SK-N-SH treated with all-trans-retinoic acid at 6 μM for 48 hours (cell line): ENCODE results near the gene HMGB2.

Experiments used
- ATAC-seq: fragments of 200-7000 bp; cut with Tn5 transposase; 3 replicates; pipeline ENCODE4 v1.9.1; 2020; ENCODE audit warnings: mild to moderate bottlenecking, moderate library complexity
- ARNTL ChIP-seq: fragments of 450-650 bp; formaldehyde crosslinking; IDR thresholded peaks from 2 replicates; pipeline ENCODE4 v1.5.0; 2020; ENCODE audit warnings: low read depth, mild to moderate bottlenecking, moderate library complexity, borderline replicate concordance
- BACH2 ChIP-seq: fragments of 250-450 bp; sonication (Bioruptor Pico); IDR thresholded peaks from 2 replicates; pipeline ENCODE4 v1.9.0; 2021; ENCODE audit warnings: mild to moderate bottlenecking, borderline replicate concordance
- CSDC2 ChIP-seq: fragments of 250-450 bp; sonication (Bioruptor Pico); IDR thresholded peaks from 2 replicates; pipeline ENCODE4 v1.5.0; 2020; ENCODE audit warnings: mild to moderate bottlenecking, moderate library complexity
- ESRRG ChIP-seq: fragments of 250-450 bp; sonication (Bioruptor Pico); IDR thresholded peaks from 2 replicates; pipeline ENCODE4 v1.6.1; 2021; ENCODE audit warnings: mild to moderate bottlenecking
- GLIS3 ChIP-seq: fragments of 250-450 bp; sonication (Bioruptor Pico); IDR thresholded peaks from 2 replicates; pipeline ENCODE4 v1.5.0; 2020; ENCODE audit warnings: mild to moderate bottlenecking, moderate library complexity
- ISL1 ChIP-seq: fragments of 250-450 bp; sonication (Bioruptor Pico); IDR thresholded peaks from 2 replicates; pipeline ENCODE4 v2.1.2; 2022; ENCODE audit warnings: mild to moderate bottlenecking, moderate library complexity
- OSR1 ChIP-seq: fragments of 250-450 bp; sonication (Bioruptor Pico); IDR thresholded peaks from 2 replicates; pipeline ENCODE4 v1.8.0; 2022; ENCODE audit warnings: moderate library complexity, mild to moderate bottlenecking, inconsistent platforms
- PPARA ChIP-seq: fragments of 250-450 bp; sonication (Bioruptor Pico); IDR thresholded peaks from 2 replicates; pipeline ENCODE4 v1.5.0; 2020; ENCODE audit warnings: mild to moderate bottlenecking, borderline replicate concordance
- RARB ChIP-seq: fragments of 250-450 bp; sonication (Bioruptor Pico); IDR thresholded peaks from 2 replicates; pipeline ENCODE4 v1.8.0; 2021; ENCODE audit warnings: mild to moderate bottlenecking, moderate library complexity
- SNAI2 ChIP-seq: fragments of 250-450 bp; sonication (Bioruptor Pico); IDR thresholded peaks from 2 replicates; pipeline ENCODE4 v1.5.0; 2020; ENCODE audit warnings: mild to moderate bottlenecking, moderate library complexity
- TCF4 ChIP-seq: fragments of 250-450 bp; sonication (Bioruptor Pico); IDR thresholded peaks from 2 replicates; pipeline ENCODE4 v1.8.0; 2021; ENCODE audit warnings: mild to moderate bottlenecking, moderate library complexity, borderline replicate concordance
- TOX ChIP-seq: fragments of 250-450 bp; sonication (Bioruptor Pico); IDR thresholded peaks from 2 replicates; pipeline ENCODE4 v1.8.0; 2021; ENCODE audit warnings: mild to moderate bottlenecking, moderate library complexity, borderline replicate concordance
- ZC3H10 ChIP-seq: fragments of 250-450 bp; sonication (Bioruptor Pico); IDR thresholded peaks from 2 replicates; pipeline ENCODE4 v1.5.1; 2021; ENCODE audit warnings: mild to moderate bottlenecking, moderate library complexity
- ZFP3 ChIP-seq: fragments of 250-450 bp; sonication (Bioruptor Pico); IDR thresholded peaks from 2 replicates; pipeline ENCODE4 v1.5.0; 2020; ENCODE audit warnings: mild to moderate bottlenecking, moderate library complexity
- ZFP30 ChIP-seq: fragments of 450-650 bp; formaldehyde crosslinking; IDR thresholded peaks from 2 replicates; pipeline ENCODE4 v1.5.0; 2022; ENCODE audit warnings: mild to moderate bottlenecking, moderate library complexity
- ZNF565 ChIP-seq: fragments of 450-650 bp; formaldehyde crosslinking; conservative IDR thresholded peaks from 2 replicates; pipeline ENCODE4 v1.5.0; 2020; ENCODE audit warnings: low read depth, mild to moderate bottlenecking, moderate library complexity
- ZNF70 ChIP-seq: fragments of 450-650 bp; formaldehyde crosslinking; IDR thresholded peaks from 2 replicates; pipeline ENCODE4 v1.5.0; 2020; ENCODE audit warnings: mild to moderate bottlenecking, moderate library complexity
- ZNF8 ChIP-seq: fragments of 450-650 bp; formaldehyde crosslinking; IDR thresholded peaks from 2 replicates; pipeline ENCODE4 v1.5.0; 2020; ENCODE audit warnings: mild to moderate bottlenecking, moderate library complexity
- TF ChIP-seq, protein P1 (sequence below): fragments of 250-450 bp; sonication (Bioruptor Pico); IDR thresholded peaks from 2 replicates; pipeline ENCODE4 v1.5.1; 2020; ENCODE audit warnings: low read depth, mild to moderate bottlenecking, moderate library complexity
- TF ChIP-seq, protein P2 (sequence below): fragments of 250-450 bp; sonication (Bioruptor Pico); IDR thresholded peaks from 2 replicates; pipeline ENCODE4 v1.8.0; 2020; ENCODE audit warnings: mild to moderate bottlenecking, moderate library complexity, borderline replicate concordance
- TF ChIP-seq, protein P3 (sequence below): fragments of 250-450 bp; sonication (Bioruptor Pico); IDR thresholded peaks from 2 replicates; pipeline ENCODE4 v1.8.0; 2021; ENCODE audit warnings: low read depth, mild to moderate bottlenecking, moderate library complexity, borderline replicate concordance
- TF ChIP-seq, protein P4 (sequence below): fragments of 250-450 bp; sonication (Bioruptor Pico); IDR thresholded peaks from 2 replicates; pipeline ENCODE4 v1.5.1; 2021; ENCODE audit warnings: mild to moderate bottlenecking, moderate library complexity
- TF ChIP-seq, protein P5 (sequence below): fragments of 250-450 bp; sonication (Bioruptor Pico); IDR thresholded peaks from 2 replicates; pipeline ENCODE4 v1.5.0; 2020; ENCODE audit warnings: mild to moderate bottlenecking, moderate library complexity

The HMGB2 gene

DNA sequence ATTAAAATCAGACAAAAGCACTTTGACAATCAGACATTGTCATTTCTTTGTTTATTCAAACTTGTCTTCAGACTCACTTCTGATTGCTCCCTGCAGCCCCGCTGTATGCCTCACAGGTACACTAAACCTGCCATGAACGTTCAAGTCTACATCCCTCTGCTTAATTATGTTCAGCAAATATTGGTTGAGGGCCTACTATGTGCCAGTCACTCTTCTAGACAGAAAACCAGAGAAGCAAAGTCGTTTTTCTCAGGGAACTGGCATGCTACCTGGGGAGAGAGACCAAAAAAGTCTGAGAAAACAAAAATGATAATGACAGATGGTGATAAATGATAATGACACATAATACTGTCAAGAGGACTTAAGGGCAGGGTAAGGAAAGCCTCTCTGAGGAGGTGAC, 19.4 kb downstream of the HMGB2 start:
- no peak for ATAC-seq
- TF ChIP-seq PPARA (CRISPR knock-in tag) = no peak
- no peak for TF ChIP-seq BACH2 (CRISPR knock-in tag)
- no peak for TF ChIP-seq ZNF70
- TF ChIP-seq OSR1 (CRISPR knock-in tag) = no peak
- no peak for TF ChIP-seq ISL1 (CRISPR knock-in tag)
- no peak for TF ChIP-seq ZNF8 (CRISPR knock-in tag)
- TF ChIP-seq, protein P1, sequence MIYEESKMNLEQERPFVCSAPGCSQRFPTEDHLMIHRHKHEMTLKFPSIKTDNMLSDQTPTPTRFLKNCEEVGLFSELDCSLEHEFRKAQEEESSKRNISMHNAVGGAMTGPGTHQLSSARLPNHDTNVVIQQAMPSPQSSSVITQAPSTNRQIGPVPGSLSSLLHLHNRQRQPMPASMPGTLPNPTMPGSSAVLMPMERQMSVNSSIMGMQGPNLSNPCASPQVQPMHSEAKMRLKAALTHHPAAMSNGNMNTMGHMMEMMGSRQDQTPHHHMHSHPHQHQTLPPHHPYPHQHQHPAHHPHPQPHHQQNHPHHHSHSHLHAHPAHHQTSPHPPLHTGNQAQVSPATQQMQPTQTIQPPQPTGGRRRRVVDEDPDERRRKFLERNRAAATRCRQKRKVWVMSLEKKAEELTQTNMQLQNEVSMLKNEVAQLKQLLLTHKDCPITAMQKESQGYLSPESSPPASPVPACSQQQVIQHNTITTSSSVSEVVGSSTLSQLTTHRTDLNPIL = no peak
- no peak for TF ChIP-seq SNAI2 (CRISPR knock-in tag)
- no peak for TF ChIP-seq ZFP3 (CRISPR knock-in tag)
- TF ChIP-seq, protein P2, sequence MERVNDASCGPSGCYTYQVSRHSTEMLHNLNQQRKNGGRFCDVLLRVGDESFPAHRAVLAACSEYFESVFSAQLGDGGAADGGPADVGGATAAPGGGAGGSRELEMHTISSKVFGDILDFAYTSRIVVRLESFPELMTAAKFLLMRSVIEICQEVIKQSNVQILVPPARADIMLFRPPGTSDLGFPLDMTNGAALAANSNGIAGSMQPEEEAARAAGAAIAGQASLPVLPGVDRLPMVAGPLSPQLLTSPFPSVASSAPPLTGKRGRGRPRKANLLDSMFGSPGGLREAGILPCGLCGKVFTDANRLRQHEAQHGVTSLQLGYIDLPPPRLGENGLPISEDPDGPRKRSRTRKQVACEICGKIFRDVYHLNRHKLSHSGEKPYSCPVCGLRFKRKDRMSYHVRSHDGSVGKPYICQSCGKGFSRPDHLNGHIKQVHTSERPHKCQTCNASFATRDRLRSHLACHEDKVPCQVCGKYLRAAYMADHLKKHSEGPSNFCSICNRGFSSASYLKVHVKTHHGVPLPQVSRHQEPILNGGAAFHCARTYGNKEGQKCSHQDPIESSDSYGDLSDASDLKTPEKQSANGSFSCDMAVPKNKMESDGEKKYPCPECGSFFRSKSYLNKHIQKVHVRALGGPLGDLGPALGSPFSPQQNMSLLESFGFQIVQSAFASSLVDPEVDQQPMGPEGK = no peak
- TF ChIP-seq, protein P3, sequence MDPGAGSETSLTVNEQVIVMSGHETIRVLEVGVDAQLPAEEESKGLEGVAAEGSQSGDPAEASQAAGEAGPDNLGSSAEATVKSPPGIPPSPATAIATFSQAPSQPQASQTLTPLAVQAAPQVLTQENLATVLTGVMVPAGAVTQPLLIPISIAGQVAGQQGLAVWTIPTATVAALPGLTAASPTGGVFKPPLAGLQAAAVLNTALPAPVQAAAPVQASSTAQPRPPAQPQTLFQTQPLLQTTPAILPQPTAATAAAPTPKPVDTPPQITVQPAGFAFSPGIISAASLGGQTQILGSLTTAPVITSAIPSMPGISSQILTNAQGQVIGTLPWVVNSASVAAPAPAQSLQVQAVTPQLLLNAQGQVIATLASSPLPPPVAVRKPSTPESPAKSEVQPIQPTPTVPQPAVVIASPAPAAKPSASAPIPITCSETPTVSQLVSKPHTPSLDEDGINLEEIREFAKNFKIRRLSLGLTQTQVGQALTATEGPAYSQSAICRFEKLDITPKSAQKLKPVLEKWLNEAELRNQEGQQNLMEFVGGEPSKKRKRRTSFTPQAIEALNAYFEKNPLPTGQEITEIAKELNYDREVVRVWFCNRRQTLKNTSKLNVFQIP = no peak
- TF ChIP-seq CSDC2 (CRISPR knock-in tag) = no peak
- TF ChIP-seq RARB = no peak
- no peak for TF ChIP-seq TCF4
- no peak for TF ChIP-seq ARNTL (CRISPR knock-in tag)
- TF ChIP-seq TOX = no peak
- TF ChIP-seq ZC3H10 (CRISPR knock-in tag) = no peak
- TF ChIP-seq ESRRG (CRISPR knock-in tag) = no peak
- TF ChIP-seq, protein P4, sequence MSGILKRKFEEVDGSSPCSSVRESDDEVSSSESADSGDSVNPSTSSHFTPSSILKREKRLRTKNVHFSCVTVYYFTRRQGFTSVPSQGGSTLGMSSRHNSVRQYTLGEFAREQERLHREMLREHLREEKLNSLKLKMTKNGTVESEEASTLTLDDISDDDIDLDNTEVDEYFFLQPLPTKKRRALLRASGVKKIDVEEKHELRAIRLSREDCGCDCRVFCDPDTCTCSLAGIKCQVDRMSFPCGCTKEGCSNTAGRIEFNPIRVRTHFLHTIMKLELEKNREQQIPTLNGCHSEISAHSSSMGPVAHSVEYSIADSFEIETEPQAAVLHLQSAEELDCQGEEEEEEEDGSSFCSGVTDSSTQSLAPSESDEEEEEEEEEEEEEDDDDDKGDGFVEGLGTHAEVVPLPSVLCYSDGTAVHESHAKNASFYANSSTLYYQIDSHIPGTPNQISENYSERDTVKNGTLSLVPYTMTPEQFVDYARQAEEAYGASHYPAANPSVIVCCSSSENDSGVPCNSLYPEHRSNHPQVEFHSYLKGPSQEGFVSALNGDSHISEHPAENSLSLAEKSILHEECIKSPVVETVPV (CRISPR knock-in tag) = no peak

DNA sequence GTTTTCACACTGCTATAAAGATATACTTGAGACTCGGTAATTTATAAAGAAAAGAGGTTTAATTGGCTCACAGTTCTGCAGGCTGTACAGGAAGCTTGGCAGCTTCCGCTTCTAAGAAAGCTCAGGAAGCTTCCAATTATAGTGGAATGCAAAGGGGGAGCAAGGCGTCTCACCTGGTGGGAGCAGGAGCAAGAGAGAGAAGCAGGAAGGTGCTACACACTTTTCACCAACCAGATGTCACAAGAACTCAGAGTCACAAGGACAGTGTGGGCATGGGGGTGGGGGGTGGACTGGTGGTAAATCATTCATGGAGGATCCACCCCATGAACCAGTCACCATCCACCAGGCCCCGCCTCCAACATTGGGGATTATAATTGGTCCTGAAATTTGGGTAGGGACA, 22.8 kb downstream of the HMGB2 start:
- TF ChIP-seq GLIS3 (CRISPR knock-in tag) (no peak), ARNTL (CRISPR knock-in tag) (no peak), ZNF565 (no peak), ZFP3 (CRISPR knock-in tag) (no peak), PPARA (CRISPR knock-in tag) (no peak), ISL1 (CRISPR knock-in tag) (no peak), ZC3H10 (CRISPR knock-in tag) (no peak)
- TF ChIP-seq, protein P1 = no peak
- ATAC-seq = no peak

DNA sequence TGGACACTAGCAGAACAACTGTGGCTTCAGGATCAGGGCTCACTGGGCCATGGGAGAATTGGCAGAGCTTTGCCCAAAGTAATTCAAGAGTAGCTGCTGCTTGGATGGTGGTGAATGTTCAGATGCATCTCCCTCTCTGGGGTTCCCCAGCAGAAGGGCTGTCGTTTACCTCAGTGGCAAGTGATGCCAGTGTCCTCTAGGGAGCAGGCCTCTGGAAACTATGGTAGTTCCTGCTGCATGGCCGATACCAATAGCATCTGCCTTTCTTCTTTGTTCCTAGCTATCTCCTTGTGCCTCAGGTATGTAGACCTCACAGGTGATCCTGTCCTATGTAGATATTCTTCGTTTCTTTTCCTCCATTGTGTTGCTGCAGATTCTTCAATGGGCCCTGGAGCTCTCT, 26.4 kb downstream of the HMGB2 start:
- no peak for TF ChIP-seq TCF4
- TF ChIP-seq, protein P1 = no peak
- TF ChIP-seq, protein P5, sequence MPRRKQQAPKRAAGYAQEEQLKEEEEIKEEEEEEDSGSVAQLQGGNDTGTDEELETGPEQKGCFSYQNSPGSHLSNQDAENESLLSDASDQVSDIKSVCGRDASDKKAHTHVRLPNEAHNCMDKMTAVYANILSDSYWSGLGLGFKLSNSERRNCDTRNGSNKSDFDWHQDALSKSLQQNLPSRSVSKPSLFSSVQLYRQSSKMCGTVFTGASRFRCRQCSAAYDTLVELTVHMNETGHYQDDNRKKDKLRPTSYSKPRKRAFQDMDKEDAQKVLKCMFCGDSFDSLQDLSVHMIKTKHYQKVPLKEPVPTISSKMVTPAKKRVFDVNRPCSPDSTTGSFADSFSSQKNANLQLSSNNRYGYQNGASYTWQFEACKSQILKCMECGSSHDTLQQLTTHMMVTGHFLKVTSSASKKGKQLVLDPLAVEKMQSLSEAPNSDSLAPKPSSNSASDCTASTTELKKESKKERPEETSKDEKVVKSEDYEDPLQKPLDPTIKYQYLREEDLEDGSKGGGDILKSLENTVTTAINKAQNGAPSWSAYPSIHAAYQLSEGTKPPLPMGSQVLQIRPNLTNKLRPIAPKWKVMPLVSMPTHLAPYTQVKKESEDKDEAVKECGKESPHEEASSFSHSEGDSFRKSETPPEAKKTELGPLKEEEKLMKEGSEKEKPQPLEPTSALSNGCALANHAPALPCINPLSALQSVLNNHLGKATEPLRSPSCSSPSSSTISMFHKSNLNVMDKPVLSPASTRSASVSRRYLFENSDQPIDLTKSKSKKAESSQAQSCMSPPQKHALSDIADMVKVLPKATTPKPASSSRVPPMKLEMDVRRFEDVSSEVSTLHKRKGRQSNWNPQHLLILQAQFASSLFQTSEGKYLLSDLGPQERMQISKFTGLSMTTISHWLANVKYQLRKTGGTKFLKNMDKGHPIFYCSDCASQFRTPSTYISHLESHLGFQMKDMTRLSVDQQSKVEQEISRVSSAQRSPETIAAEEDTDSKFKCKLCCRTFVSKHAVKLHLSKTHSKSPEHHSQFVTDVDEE (CRISPR knock-in tag) = no peak
- TF ChIP-seq, protein P3 = no peak
- TF ChIP-seq ARNTL (CRISPR knock-in tag) = no peak
- TF ChIP-seq ZNF70 = no peak
- no peak for TF ChIP-seq ZC3H10 (CRISPR knock-in tag)
- TF ChIP-seq ZFP30 (CRISPR knock-in tag) = no peak
- TF ChIP-seq OSR1 (CRISPR knock-in tag) = no peak
- no peak for ATAC-seq
